ENCODE measurements around the gene LSAMP. TPM values are rescaled to one million over a fixed set of nuclear protein-coding genes. Genes with fewer than 3 reads are reported as not detected.

Gene LSAMP
- total RNA-seq, 1 donor from 2014 or later = 30.1 TPM

- no peak for DNase-seq (ENCODE audit: low spot score in 2 of 2, unreplicated experiment in 2 of 2)
- Mint-ChIP-seq H3K36me3 (no peaks in the 10 kb centered on the region), H3K4me3 (no peak overlapping the region), H3K27me3 (ENCODE audit: low read depth) (peaks cover 7% of the 10 kb centered on the region), H3K9me3 (peaks cover 3% of the 10 kb centered on the region), H3K4me1 (no peaks in the 10 kb centered on the region), H3K27ac (no peak overlapping the region)
- no peak for TF ChIP-seq CTCF (IDR thresholded peaks at IDR 0.05; ENCODE audit: unreplicated experiment)
Observed at GRCh38 chr3:115980709-115981108, 464.6 kb downstream of the LSAMP start.

- H3K27ac Mint-ChIP-seq = no peak overlapping the region
- no peak overlapping the region for H3K4me3 Mint-ChIP-seq
- no peaks in the 10 kb centered on the region for H3K36me3 Mint-ChIP-seq
- no peaks in the 10 kb centered on the region for H3K4me1 Mint-ChIP-seq
- no peak for DNase-seq (ENCODE audit: low spot score in 2 of 2, unreplicated experiment in 2 of 2)
- H3K27me3 Mint-ChIP-seq (ENCODE audit: low read depth) = peaks cover 10% of the 10 kb centered on the region
- TF ChIP-seq CTCF (IDR thresholded peaks at IDR 0.05; ENCODE audit: unreplicated experiment) = no peak
- peaks cover 3% of the 10 kb centered on the region for H3K9me3 Mint-ChIP-seq
Observed at GRCh38 chr3:115977866-115978265, 467.4 kb downstream of the LSAMP start.

- Mint-ChIP-seq H3K9me3 (peaks cover 3% of the 10 kb centered on the region), H3K27me3 (ENCODE audit: low read depth) (peaks cover 12% of the 10 kb centered on the region), H3K4me3 (no peak overlapping the region), H3K36me3 (no peaks in the 10 kb centered on the region), H3K27ac (no peak overlapping the region), H3K4me1 (no peaks in the 10 kb centered on the region)
- no peak for DNase-seq (ENCODE audit: low spot score in 2 of 2, unreplicated experiment in 2 of 2)
- TF ChIP-seq CTCF (IDR thresholded peaks at IDR 0.05; ENCODE audit: unreplicated experiment) = no peak
Observed at GRCh38 chr3:115975796-115976195, 469.5 kb downstream of the LSAMP start.

- H3K4me1 Mint-ChIP-seq = no peaks in the 10 kb centered on the region
- DNase-seq (ENCODE audit: low spot score in 2 of 2, unreplicated experiment in 2 of 2) = no peak
- no peaks in the 10 kb centered on the region for H3K36me3 Mint-ChIP-seq
- no peak for TF ChIP-seq CTCF (IDR thresholded peaks at IDR 0.05; ENCODE audit: unreplicated experiment)
- peaks cover 13% of the 10 kb centered on the region for H3K27me3 Mint-ChIP-seq (ENCODE audit: low read depth)
- no peak overlapping the region for H3K27ac Mint-ChIP-seq
- no peak overlapping the region for H3K4me3 Mint-ChIP-seq
- peaks cover 3% of the 10 kb centered on the region for H3K9me3 Mint-ChIP-seq
Observed at GRCh38 chr3:115975353-115975752, 469.9 kb downstream of the LSAMP start.

GRCh38 chr3:115974940-115975339 lies 470.3 kb downstream of the LSAMP start:
- Mint-ChIP-seq H3K4me1 (no peaks in the 10 kb centered on the region), H3K36me3 (no peaks in the 10 kb centered on the region), H3K27me3 (ENCODE audit: low read depth) (peaks cover 13% of the 10 kb centered on the region), H3K4me3 (no peak overlapping the region), H3K27ac (no peak overlapping the region), H3K9me3 (peaks cover 3% of the 10 kb centered on the region)
- TF ChIP-seq CTCF (IDR thresholded peaks at IDR 0.05; ENCODE audit: unreplicated experiment) = no peak
- DNase-seq (ENCODE audit: low spot score in 2 of 2, unreplicated experiment in 2 of 2) = no peak

- no peak for DNase-seq (ENCODE audit: low spot score in 2 of 2, unreplicated experiment in 2 of 2)
- peaks cover 6% of the 10 kb centered on the region for H3K9me3 Mint-ChIP-seq
- no peak overlapping the region for H3K27ac Mint-ChIP-seq
- TF ChIP-seq CTCF (IDR thresholded peaks at IDR 0.05; ENCODE audit: unreplicated experiment) = no peak
- H3K4me3 Mint-ChIP-seq = no peak overlapping the region
- H3K27me3 Mint-ChIP-seq (ENCODE audit: low read depth) = peaks cover 7% of the 10 kb centered on the region
- no peaks in the 10 kb centered on the region for H3K4me1 Mint-ChIP-seq
- peaks cover 3% of the 10 kb centered on the region for H3K36me3 Mint-ChIP-seq
Observed at GRCh38 chr3:115968871-115969270, 476.4 kb downstream of the LSAMP start.
